ENCODE data around the gene LAMTOR2.
"Not testable (repeated sequence)": the region's sequence is repeated elsewhere in the genome, so short reads cannot be mapped to it uniquely, and the experiment has no call there.

LAMTOR2 gene

GRCh38 chr1:156065871-156066270 lies 11.3 kb downstream of the LAMTOR2 start:
- no peak overlapping the region for H3K27ac ChIP-seq
- no peak for DNase-seq (ENCODE audit: low spot score)
- ChIA-PET POLR2A (ENCODE audit: low non-redundant PET) (no interaction called here), CTCF (interaction anchor here (0.6 to 1.1 kb wide), 7 partner anchors 8 to 167 kb away, joined by 3 to 6 read pairs (median 3); partner anchors contain the start of gene SSR2)
- no peak for TF ChIP-seq CTCF (conservative IDR thresholded peaks at IDR 0.05; ENCODE audit: low read depth)

GRCh38 chr1:156067262-156067661 lies 12.7 kb downstream of the LAMTOR2 start:
- H3K27ac ChIP-seq, result no peak overlapping the region
- POLR2A ChIA-PET (ENCODE audit: low non-redundant PET), result no interaction called here
- DNase-seq (ENCODE audit: low spot score), result no peak
- TF ChIP-seq CTCF (conservative IDR thresholded peaks at IDR 0.05; ENCODE audit: low read depth), result no peak
- CTCF ChIA-PET, result interaction anchor here (1.0 kb wide), 1 partner anchor 8 kb away, joined by 4 read pairs; no protein-coding TSS in a partner anchor

GRCh38 chr1:156069490-156070455 lies 15.2 kb downstream of the LAMTOR2 start:
- POLR2A ChIA-PET (ENCODE audit: low non-redundant PET), result no interaction called here
- H3K27ac ChIP-seq, result no peak overlapping the region
- no peak for TF ChIP-seq CTCF (conservative IDR thresholded peaks at IDR 0.05; ENCODE audit: low read depth)
- no peak for DNase-seq (ENCODE audit: low spot score)
- CTCF ChIA-PET, result interaction anchor here (0.6 to 1.0 kb wide), 2 partner anchors 10 to 137 kb away, joined by 3 to 4 read pairs; no protein-coding TSS in a partner anchor

DNA sequence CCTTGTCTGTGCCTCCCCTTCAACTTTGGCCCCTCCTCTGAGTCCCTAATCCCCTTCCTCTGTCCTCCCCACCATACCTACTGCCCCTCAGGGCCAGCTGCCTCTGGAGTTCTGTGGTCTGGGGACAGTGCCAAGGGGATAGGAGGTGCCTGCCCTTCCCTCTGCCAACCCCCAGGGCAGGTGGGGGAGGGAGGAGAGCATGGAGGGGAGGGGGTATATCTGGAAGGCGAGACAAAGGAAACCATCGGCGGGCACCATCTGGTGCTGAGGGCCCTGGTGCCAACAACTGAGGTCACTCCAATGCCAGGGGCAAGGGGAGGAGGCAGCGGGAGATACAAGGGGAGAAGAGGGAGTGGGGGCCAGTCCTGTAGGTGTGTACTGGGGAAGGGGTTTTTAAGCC lies 16.0 kb downstream of the LAMTOR2 start:
- TF ChIP-seq CTCF (conservative IDR thresholded peaks at IDR 0.05; ENCODE audit: low read depth), result no peak
- no peak overlapping the region for H3K27ac ChIP-seq
- POLR2A ChIA-PET (ENCODE audit: low non-redundant PET), result interaction anchor here (0.6 kb wide), 1 partner anchor 994 kb away, joined by 3 read pairs; no protein-coding TSS in a partner anchor
- CTCF ChIA-PET, result no interaction called here
- no peak for DNase-seq (ENCODE audit: low spot score)

DNA sequence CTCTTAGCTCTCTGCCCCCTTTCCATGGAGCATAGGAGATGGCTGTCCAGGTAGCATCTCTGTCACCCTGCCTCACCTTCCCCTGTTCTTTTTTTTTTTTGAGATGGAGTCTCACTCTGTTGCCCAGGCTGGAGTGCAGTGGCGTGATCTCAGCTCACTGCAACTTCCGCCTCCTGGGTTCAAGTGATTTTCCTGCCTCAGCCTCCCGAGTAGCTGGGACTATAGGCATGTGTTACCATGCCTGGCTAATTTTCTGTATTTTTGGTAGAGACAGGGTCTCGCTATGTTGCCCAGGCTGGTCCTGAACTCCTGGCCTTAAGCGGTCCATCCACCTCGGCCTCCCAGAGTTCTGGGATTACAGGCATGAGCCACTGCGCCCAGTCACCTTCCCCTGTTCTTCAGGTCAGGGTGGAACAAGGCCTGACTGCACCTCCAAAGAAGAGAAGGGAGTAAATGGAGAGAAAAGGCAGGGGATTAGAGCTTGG lies 16.8 kb downstream of the LAMTOR2 start:
- ChIA-PET POLR2A (ENCODE audit: low non-redundant PET) (interaction anchor here (0.6 kb wide), 1 partner anchor 995 kb away, joined by 3 read pairs; no protein-coding TSS in a partner anchor), CTCF (interaction anchor here (0.6 kb wide), 1 partner anchor 20 kb away, joined by 3 read pairs; no protein-coding TSS in a partner anchor)
- DNase-seq (ENCODE audit: low spot score); H3K27ac ChIP-seq: not testable (repeated sequence)

DNA sequence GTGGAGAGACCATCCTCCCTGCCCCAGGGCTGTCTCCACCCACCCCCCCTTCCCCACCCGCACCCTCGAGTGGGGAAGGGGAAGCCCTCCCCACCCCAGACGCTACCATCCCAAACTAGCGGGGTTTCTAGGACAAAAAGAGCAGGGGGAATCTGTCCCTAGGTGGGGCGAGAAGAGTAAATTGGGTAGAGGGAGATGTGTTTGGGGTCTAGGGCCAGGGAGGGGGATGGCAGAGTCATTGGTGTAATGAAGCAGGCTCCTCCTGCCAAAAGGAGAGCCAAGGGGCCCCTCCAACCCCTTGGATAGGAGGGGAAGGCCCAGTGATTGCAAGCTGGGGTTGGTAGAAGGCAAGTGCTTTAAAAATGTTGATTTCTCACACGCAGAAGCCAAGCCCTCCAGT lies 17.7 kb downstream of the LAMTOR2 start:
- CTCF ChIA-PET, result no interaction called here
- no peak overlapping the region; the same call in 1 of the 2 replicates for H3K27ac ChIP-seq
- TF ChIP-seq CTCF (conservative IDR thresholded peaks at IDR 0.05; ENCODE audit: low read depth), result no peak
- DNase-seq (ENCODE audit: low spot score), result no peak
- POLR2A ChIA-PET (ENCODE audit: low non-redundant PET), result interaction anchor here (0.6 kb wide), 1 partner anchor 15 kb away, joined by 3 read pairs; no protein-coding TSS in a partner anchor
